H9 (cell line): Measurements from ENCODE around the gene RYR3. TPM values are rescaled to one million over a fixed set of nuclear protein-coding genes. Genes with fewer than 3 reads are reported as not detected.

Source experiments
- DNase-seq: peaks from one replicate; pipeline ENCODE4 v3.0.0-alpha.2; 2017
- H2AFZ ChIP-seq: one replicate; pipeline ENCODE4 v1.6.1; 2013; ENCODE audit warnings: mild to moderate bottlenecking, low read length, control low read depth, moderate library complexity
- H2AK5ac ChIP-seq: 2 replicates; pipeline ENCODE4 v1.6.1; 2013; ENCODE audit warnings: low read length, control low read depth, mixed read lengths; ENCODE audit not compliant: insufficient read length
- H2BK120ac ChIP-seq: one replicate; pipeline ENCODE4 v1.6.1; 2013; ENCODE audit warnings: low read depth, mild to moderate bottlenecking, low read length, control low read depth, inconsistent platforms; ENCODE audit not compliant: poor library complexity, severe bottlenecking
- H2BK12ac ChIP-seq: 2 replicates; pipeline ENCODE4 v1.6.1; 2013; ENCODE audit warnings: low read length, control low read depth, mixed read lengths, low read depth; ENCODE audit not compliant: insufficient read length
- H2BK15ac ChIP-seq: 2 replicates; pipeline ENCODE4 v1.6.1; 2013; ENCODE audit warnings: low read depth, low read length, control low read depth
- H2BK20ac ChIP-seq: one replicate; pipeline ENCODE4 v1.6.1; 2013; ENCODE audit warnings: low read depth, mild to moderate bottlenecking, low read length, control low read depth, inconsistent platforms; ENCODE audit not compliant: poor library complexity, severe bottlenecking
- H2BK5ac ChIP-seq: 2 replicates; pipeline ENCODE4 v1.6.1; 2013; ENCODE audit warnings: low read length, control low read depth, mixed read lengths; ENCODE audit not compliant: insufficient read length
- H3K14ac ChIP-seq: 2 replicates; pipeline ENCODE4 v1.6.1; 2013; ENCODE audit warnings: low read length, control low read depth; ENCODE audit not compliant: insufficient read depth
- H3K18ac ChIP-seq: 2 replicates; pipeline ENCODE4 v1.6.1; 2013; ENCODE audit warnings: low read depth, mild to moderate bottlenecking, mixed read lengths, low read length, control low read depth; ENCODE audit not compliant: insufficient read length
- H3K23ac ChIP-seq: 2 replicates; pipeline ENCODE4 v1.6.1; 2013; ENCODE audit warnings: low read length, control low read depth, mixed read lengths, low read depth; ENCODE audit not compliant: insufficient read length
- H3K23me2 ChIP-seq: 2 replicates; pipeline ENCODE4 v1.6.1; 2013; ENCODE audit warnings: low read depth, mild to moderate bottlenecking, mixed read lengths, low read length, control low read depth; ENCODE audit not compliant: insufficient read length, poor library complexity, severe bottlenecking
- H3K27ac ChIP-seq: 2 replicates; pipeline ENCODE4 v1.5.1; 2013; ENCODE audit warnings: low read length, control low read depth, mixed read lengths, low read depth; ENCODE audit not compliant: insufficient read length
- H3K27me3 ChIP-seq: 2 replicates; pipeline ENCODE4 v1.6.1; 2013; ENCODE audit warnings: low read length, control low read depth, inconsistent platforms; ENCODE audit not compliant: insufficient read depth
- H3K4ac ChIP-seq: 2 replicates; pipeline ENCODE4 v1.6.1; 2013; ENCODE audit warnings: low read depth, mild to moderate bottlenecking, control low read depth, inconsistent platforms, low read length, moderate library complexity
- H3K4me1 ChIP-seq: 2 replicates; pipeline ENCODE4 v1.6.1; 2013; ENCODE audit warnings: low read length, control low read depth, inconsistent platforms; ENCODE audit not compliant: insufficient read depth
- H3K4me2 ChIP-seq: 2 replicates; pipeline ENCODE4 v1.6.1; 2013; ENCODE audit warnings: low read length, control low read depth, mixed read lengths; ENCODE audit not compliant: insufficient read length, insufficient read depth
- H3K56ac ChIP-seq: 2 replicates; pipeline ENCODE4 v1.6.1; 2013; ENCODE audit warnings: low read depth, mild to moderate bottlenecking, mixed read lengths, low read length, control low read depth; ENCODE audit not compliant: insufficient read length
- H3K79me1 ChIP-seq: 2 replicates; pipeline ENCODE4 v1.6.1; 2013; ENCODE audit warnings: low read depth, mild to moderate bottlenecking, moderate library complexity, low read length, control low read depth, inconsistent platforms; ENCODE audit not compliant: insufficient read depth, poor library complexity, severe bottlenecking
- H3K79me2 ChIP-seq: 2 replicates; pipeline ENCODE4 v1.6.1; 2013; ENCODE audit warnings: low read length, control low read depth, inconsistent platforms; ENCODE audit not compliant: insufficient read depth
- H3K9ac ChIP-seq: 2 replicates; pipeline ENCODE4 v1.6.1; 2013; ENCODE audit warnings: low read length, control low read depth, mixed read lengths; ENCODE audit not compliant: insufficient read length; ENCODE audit errors: extremely low read depth
- H3K9me3 ChIP-seq: one replicate; pipeline ENCODE4 v1.6.1; 2013; ENCODE audit warnings: low read depth, low read length, inconsistent platforms; ENCODE audit not compliant: control insufficient read depth
- H3T11ph ChIP-seq: one replicate; pipeline ENCODE4 v1.6.1; 2013; ENCODE audit warnings: mild to moderate bottlenecking, low read length, control low read depth, inconsistent platforms
- H4K20me1 ChIP-seq: one replicate; pipeline ENCODE4 v1.6.1; 2013; ENCODE audit not compliant: control insufficient read depth, insufficient read length, insufficient read depth
- H4K5ac ChIP-seq: 2 replicates; pipeline ENCODE4 v1.6.1; 2013; ENCODE audit warnings: low read depth, mild to moderate bottlenecking, mixed read lengths, low read length, control low read depth; ENCODE audit not compliant: insufficient read length
- H4K8ac ChIP-seq: replicated peaks from 2 replicates; pipeline ENCODE4 v1.6.1; 2013; ENCODE audit warnings: low read length, control low read depth, mixed read lengths, low read depth; ENCODE audit not compliant: insufficient read length
- H4K91ac ChIP-seq: 2 replicates; pipeline ENCODE4 v1.6.1; 2013; ENCODE audit warnings: low read depth, mild to moderate bottlenecking, moderate library complexity, mixed read lengths, low read length, control low read depth; ENCODE audit not compliant: insufficient read length
- H3K27ac Mint-ChIP-seq, 3 experiments: 2 replicates in 2 of 3; 3 replicates in 1 of 3; pipeline ENCODE4 v1.8.0; 2020 to 2021; ENCODE audit warnings: mixed read lengths in 3 of 3, mild to moderate bottlenecking in 1 of 3, moderate library complexity in 1 of 3
- H3K27me3 Mint-ChIP-seq: 2 replicates; pipeline ENCODE4 v1.8.0; 2021; ENCODE audit warnings: low read depth, mild to moderate bottlenecking, moderate library complexity, mixed read lengths
- H3K36me3 Mint-ChIP-seq, 3 experiments: 2 replicates in 2 of 3; 3 replicates in 1 of 3; pipeline ENCODE4 v1.8.0; 2020 to 2021; ENCODE audit warnings: low read depth in 3 of 3, mixed read lengths in 3 of 3; ENCODE audit not compliant: insufficient read depth in 1 of 3
- H3K4me1 Mint-ChIP-seq, 2 experiments: 2 replicates each; pipeline ENCODE4 v1.8.0; 2020; ENCODE audit warnings: mixed read lengths in 2 of 2
- H3K4me3 Mint-ChIP-seq, 2 experiments: 2 replicates in 1 of 2; 3 replicates in 1 of 2; pipeline ENCODE4 v1.8.0; 2020 to 2021; ENCODE audit warnings: mild to moderate bottlenecking in 2 of 2, mixed read lengths in 2 of 2, moderate library complexity in 1 of 2
- H3K9me3 Mint-ChIP-seq, 2 experiments: 2 replicates in 1 of 2; 3 replicates in 1 of 2; pipeline ENCODE4 v1.8.0; 2020; ENCODE audit warnings: mild to moderate bottlenecking in 2 of 2, mixed read lengths in 2 of 2, moderate library complexity in 1 of 2
- WGBS: extraction: QIAGEN DNeasy Blood & Tissue Kit; methylation state at CpG from one replicate; pipeline ENCODE4 v1.1.7; 2013; ENCODE audit warnings: missing lambda C conversion rate, low lambda C conversion rate, mixed read lengths; ENCODE audit not compliant: insufficient read length; ENCODE audit errors: extremely low coverage; 5-methylcytosine and 5-hydroxymethylcytosine counted together
- total RNA-seq: library from RNA; stranded (reverse); gene quantifications from 2 replicates; pipeline ENCODE4 v1.2.1, GENCODE V29; 2021
- TF ChIP-seq, protein P1 (sequence below): fragments of 200-600 bp; sonication (generic); conservative IDR thresholded peaks from 3 replicates; pipeline ENCODE4 v1.8.0; 2021; ENCODE audit warnings: antibody characterized with exemption, mild to moderate bottlenecking

RYR3 gene
- total RNA-seq, 1 experiment from 2014 or later: 0.85 TPM

DNA sequence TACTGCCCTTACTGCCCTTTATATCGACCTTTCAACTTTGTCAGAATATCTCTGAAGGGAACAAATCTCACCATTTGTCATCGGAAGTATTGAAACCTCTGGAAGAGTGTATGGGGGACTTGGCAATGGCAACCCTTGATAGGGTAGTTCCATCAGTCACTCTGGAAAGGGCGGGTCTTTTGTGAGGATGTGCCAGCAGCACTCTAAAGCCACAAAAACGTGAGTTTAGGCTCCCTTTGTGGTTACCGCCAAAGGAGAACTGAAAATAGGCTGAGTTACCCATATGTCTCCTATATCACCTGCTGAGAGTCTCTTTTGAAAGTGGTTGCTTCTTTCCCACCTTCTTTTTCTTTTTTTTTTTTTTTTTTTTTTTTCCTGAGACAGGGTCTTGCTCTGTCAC lies 360.7 kb downstream of the RYR3 start:
- Mint-ChIP-seq H3K36me3 (no peaks in the 10 kb centered on the region), H3K27me3 (peaks cover 3% of the 10 kb centered on the region), H3K4me1 (peaks cover 0 to 3% of the 10 kb centered on the region in 2 experiments; a peak in 1 of 4 replicates), H3K9me3 (no peaks in the 10 kb centered on the region), H3K27ac (no peak overlapping the region), H3K4me3 (no peak overlapping the region)
- no peak overlapping the region for H3K4ac ChIP-seq
- no peak overlapping the region for H3T11ph ChIP-seq
- no peak overlapping the region for H4K91ac ChIP-seq
- H3K9ac ChIP-seq: no peak overlapping the region
- no peak overlapping the region for H3K14ac ChIP-seq
- H4K5ac ChIP-seq: no peak overlapping the region
- H2BK5ac ChIP-seq: no peak overlapping the region
- no peak overlapping the region for H3K56ac ChIP-seq
- no peaks in the 10 kb centered on the region for H4K20me1 ChIP-seq
- no CpG with 5 or more reads among the region's 5 CpGs for WGBS
- no peaks in the 10 kb centered on the region for H3K27me3 ChIP-seq
- no peak overlapping the region for H2BK120ac ChIP-seq
- no peaks in the 10 kb centered on the region for H3K23me2 ChIP-seq
- TF ChIP-seq, protein P1, sequence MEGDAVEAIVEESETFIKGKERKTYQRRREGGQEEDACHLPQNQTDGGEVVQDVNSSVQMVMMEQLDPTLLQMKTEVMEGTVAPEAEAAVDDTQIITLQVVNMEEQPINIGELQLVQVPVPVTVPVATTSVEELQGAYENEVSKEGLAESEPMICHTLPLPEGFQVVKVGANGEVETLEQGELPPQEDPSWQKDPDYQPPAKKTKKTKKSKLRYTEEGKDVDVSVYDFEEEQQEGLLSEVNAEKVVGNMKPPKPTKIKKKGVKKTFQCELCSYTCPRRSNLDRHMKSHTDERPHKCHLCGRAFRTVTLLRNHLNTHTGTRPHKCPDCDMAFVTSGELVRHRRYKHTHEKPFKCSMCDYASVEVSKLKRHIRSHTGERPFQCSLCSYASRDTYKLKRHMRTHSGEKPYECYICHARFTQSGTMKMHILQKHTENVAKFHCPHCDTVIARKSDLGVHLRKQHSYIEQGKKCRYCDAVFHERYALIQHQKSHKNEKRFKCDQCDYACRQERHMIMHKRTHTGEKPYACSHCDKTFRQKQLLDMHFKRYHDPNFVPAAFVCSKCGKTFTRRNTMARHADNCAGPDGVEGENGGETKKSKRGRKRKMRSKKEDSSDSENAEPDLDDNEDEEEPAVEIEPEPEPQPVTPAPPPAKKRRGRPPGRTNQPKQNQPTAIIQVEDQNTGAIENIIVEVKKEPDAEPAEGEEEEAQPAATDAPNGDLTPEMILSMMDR: no peak
- no peak overlapping the region for H4K8ac ChIP-seq
- no peak overlapping the region for H2AFZ ChIP-seq
- H3K79me1 ChIP-seq: no peaks in the 10 kb centered on the region
- H2BK15ac ChIP-seq: no peak overlapping the region
- no peak overlapping the region for H2BK20ac ChIP-seq
- H3K4me2 ChIP-seq: no peak overlapping the region
- H3K27ac ChIP-seq: no peak overlapping the region
- H3K79me2 ChIP-seq: no peaks in the 10 kb centered on the region
- no peak overlapping the region for H3K18ac ChIP-seq
- no peaks in the 10 kb centered on the region for H3K4me1 ChIP-seq
- no peak overlapping the region for H2BK12ac ChIP-seq
- no peak overlapping the region for H2AK5ac ChIP-seq
- DNase-seq: no peak
- no peak overlapping the region for H3K23ac ChIP-seq
- H3K9me3 ChIP-seq: no peaks in the 10 kb centered on the region
